8988T (cell line): ENCODE data around the gene TBC1D3C.
"Not testable (repeated sequence)": the region's sequence is repeated elsewhere in the genome, so short reads cannot be mapped to it uniquely, and the experiment has no call there.

Experiments
- DNase-seq: peaks from one replicate; pipeline ENCODE4 v3.0.0; 2011

TBC1D3C gene

GRCh38 chr17:38068534-38068933 lies at the start of gene TBC1D3C:
TSS of gene TBC1D3C (minus strand) at chr17:38068634. CDS start at chr17:38067066, 1,568 bp downstream.
- not testable (repeated sequence) for DNase-seq

GRCh38 chr17:38099262-38099661 lies 30.8 kb upstream of the TBC1D3C start:
- DNase-seq = not testable (repeated sequence)

- not testable (repeated sequence) for DNase-seq
Measured at GRCh38 chr17:38094059-38094694, 25.7 kb upstream of the TBC1D3C start.

GRCh38 chr17:38088120-38088519 lies 19.7 kb upstream of the TBC1D3C start:
- DNase-seq = not testable (repeated sequence)

- DNase-seq = not testable (repeated sequence)
Measured at GRCh38 chr17:38087344-38087743, 18.9 kb upstream of the TBC1D3C start.
